ENCODE results near the gene TMEM88. TPM values are rescaled to one million over a fixed set of nuclear protein-coding genes. Genes with fewer than 3 reads are reported as not detected.
"Not testable (repeated sequence)": the region's sequence is repeated elsewhere in the genome, so short reads cannot be mapped to it uniquely, and the experiment has no call there.

Gene TMEM88
- total and polyA plus RNA-seq, 2 experiments from 2014 or later, result not detected

DNA sequence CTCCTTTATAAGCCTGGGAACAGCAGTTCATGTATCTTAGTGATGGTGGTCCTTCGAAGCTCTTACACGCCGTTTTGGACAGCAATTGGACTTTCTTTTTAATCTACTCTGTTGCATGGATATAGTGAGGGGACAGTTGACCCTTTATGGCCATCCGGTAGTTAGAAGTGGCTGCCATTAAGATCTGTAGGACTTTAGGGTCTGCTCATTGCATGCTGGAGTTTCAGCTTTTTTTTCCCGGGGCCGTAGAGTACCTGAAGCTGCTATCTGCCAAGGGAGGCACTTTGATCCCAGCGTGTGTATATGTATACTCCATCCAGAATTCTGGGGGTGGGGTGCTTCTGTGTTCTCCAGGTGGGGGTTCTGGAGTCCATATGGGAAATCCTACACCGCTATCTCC is 4.2 kb downstream of the TMEM88 start:
- no peak for DNase-seq
- H3K9ac ChIP-seq, result peak overlapping the region; percentile 86
- 0 out of 2 replicates have a peak, but pooled peaks cover 17% of the 10 kb centered on the region for H3K4me1 ChIP-seq (ENCODE audit: insufficient read depth)
- H3K4me2 ChIP-seq (ENCODE audit: unreplicated experiment), result peak overlapping the region; percentile 93
- H3K27ac ChIP-seq, result 0 out of 2 replicates have a peak overlapping the region, but pooled peaks have one; percentile 88
- in situ Hi-C loops (cut with MboI), result loop anchor here (10.0 kb wide), 1 partner anchor 114 kb away; no protein-coding TSS in a partner anchor
- H3K27me3 ChIP-seq (replicated peaks; ENCODE audit: insufficient read depth), result no peaks in the 10 kb centered on the region
- H3K79me2 ChIP-seq (ENCODE audit: insufficient read depth), result peaks cover 32% of the 10 kb centered on the region
- H3K9me3 ChIP-seq (ENCODE audit: low read depth), result no peaks in the 10 kb centered on the region
- 0 out of 2 replicates have a peak, but pooled peaks cover 3% of the 10 kb centered on the region for H3K36me3 ChIP-seq (ENCODE audit: low read depth)
- H3F3A ChIP-seq (ENCODE audit: insufficient read depth), result peaks cover 30% of the 10 kb centered on the region; the same call in 1 of the 2 replicates
- no peaks in the 10 kb centered on the region for H4K20me1 ChIP-seq (ENCODE audit: insufficient read depth)
- no peak for TF ChIP-seq EZH2phosphoT487 (IDR thresholded peaks at IDR 0.05; ENCODE audit: insufficient read depth, low read depth)
- TF ChIP-seq EZH2 (IDR thresholded peaks at IDR 0.05; ENCODE audit: insufficient read depth, poor library complexity, severe bottlenecking), result no peak
- WGBS, 2 experiments (ENCODE audit: low coverage in 1 of 2, low lambda C conversion rate in 2 of 2, missing lambda C conversion rate in 2 of 2), result 71 to 73% methylated on average over 8 of the region's 8 CpGs
- H2AFZ ChIP-seq, result peak overlapping the region; percentile 84; the same call in 1 of the 2 replicates
- no peaks in the 10 kb centered on the region for H3K9me2 ChIP-seq (ENCODE audit: insufficient read depth)
- peak overlapping the region; percentile 80 for H3K4me3 ChIP-seq

DNA sequence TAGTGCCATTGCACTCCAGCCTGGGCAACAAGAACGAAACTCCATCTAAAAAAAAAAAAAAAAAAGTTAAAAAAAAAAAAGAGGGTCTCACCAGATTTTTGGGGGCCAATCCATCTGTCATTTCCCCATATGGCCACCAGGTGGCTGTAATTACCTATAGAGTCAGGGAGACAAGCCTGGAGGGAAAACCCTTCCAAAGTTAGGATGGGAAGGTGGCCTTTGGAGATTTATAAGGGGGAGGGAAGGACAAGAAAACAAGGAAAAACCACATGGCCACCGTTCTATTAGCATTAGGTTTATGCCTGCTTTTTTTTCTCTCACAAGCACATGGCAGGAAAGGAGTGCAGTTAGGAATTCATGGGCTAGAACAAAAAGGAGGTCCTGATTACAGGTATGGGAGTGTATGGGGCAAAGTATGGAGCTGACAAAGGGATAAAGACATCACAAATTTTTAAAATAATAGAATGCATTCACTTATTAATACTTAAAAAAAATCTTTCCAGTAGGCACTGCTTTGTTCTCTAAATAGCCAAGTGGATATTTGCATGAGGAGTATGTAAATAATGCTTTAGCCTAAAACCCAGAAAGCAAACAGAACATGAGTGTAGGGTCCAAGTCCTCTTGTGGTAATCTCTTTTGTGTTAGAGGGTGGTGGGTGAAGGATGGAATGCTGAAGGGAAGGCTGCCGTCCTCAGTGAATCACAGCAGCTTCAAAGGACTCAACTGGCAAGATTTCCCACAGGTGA is 8.0 kb downstream of the TMEM88 start:
- no peak overlapping the region for H3K9ac ChIP-seq
- H3K4me1 ChIP-seq (ENCODE audit: insufficient read depth), result 0 out of 2 replicates have a peak, but pooled peaks cover 9% of the 10 kb centered on the region
- TF ChIP-seq EZH2phosphoT487 (IDR thresholded peaks at IDR 0.05; ENCODE audit: insufficient read depth, low read depth) (no peak), EZH2 (IDR thresholded peaks at IDR 0.05; ENCODE audit: insufficient read depth, poor library complexity, severe bottlenecking) (no peak)
- no peak overlapping the region for H3K4me3 ChIP-seq
- no peak overlapping the region for H2AFZ ChIP-seq
- 0 out of 2 replicates have a peak, but pooled peaks cover 3% of the 10 kb centered on the region for H3K36me3 ChIP-seq (ENCODE audit: low read depth)
- H3K79me2 ChIP-seq (ENCODE audit: insufficient read depth), result peaks cover 29% of the 10 kb centered on the region
- WGBS, 2 experiments (ENCODE audit: low coverage in 1 of 2, low lambda C conversion rate in 2 of 2, missing lambda C conversion rate in 2 of 2), result 33 to 36% methylated on average over 3 of the region's 3 CpGs
- no peaks in the 10 kb centered on the region for H4K20me1 ChIP-seq (ENCODE audit: insufficient read depth)
- H3K27ac ChIP-seq, result no peak overlapping the region
- H3K9me3 ChIP-seq (ENCODE audit: low read depth), result no peaks in the 10 kb centered on the region
- in situ Hi-C loops (cut with MboI), result no loop called here
- H3K9me2 ChIP-seq (ENCODE audit: insufficient read depth), result no peaks in the 10 kb centered on the region
- no peak overlapping the region for H3K4me2 ChIP-seq (ENCODE audit: unreplicated experiment)
- H3F3A ChIP-seq (ENCODE audit: insufficient read depth), result peaks cover 16% of the 10 kb centered on the region
- DNase-seq, result peak; percentile 64
- H3K27me3 ChIP-seq (replicated peaks; ENCODE audit: insufficient read depth), result no peaks in the 10 kb centered on the region

DNA sequence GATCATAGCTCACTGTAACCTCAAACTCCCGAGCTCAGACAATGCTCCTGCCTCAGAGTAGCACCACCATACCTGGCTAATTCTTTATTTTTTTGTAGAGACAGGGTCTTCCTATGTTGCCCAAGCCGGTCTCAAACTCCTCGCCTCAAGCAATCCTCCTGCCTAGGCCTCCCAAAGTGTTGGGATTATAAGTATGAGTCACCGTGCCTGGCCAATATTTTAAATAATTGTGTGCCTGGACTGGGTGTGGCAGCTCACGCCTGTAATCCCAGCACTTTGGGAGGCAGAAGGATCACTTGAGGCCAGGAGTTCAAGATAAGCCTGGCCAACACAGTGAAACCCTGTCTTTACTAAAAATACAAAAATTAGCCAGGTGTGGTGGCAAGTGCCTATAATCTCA is 9.5 kb downstream of the TMEM88 start:
- H3K9ac ChIP-seq; H3K4me3 ChIP-seq; H2AFZ ChIP-seq; H4K20me1 ChIP-seq (ENCODE audit: insufficient read depth); H3K36me3 ChIP-seq (ENCODE audit: low read depth); H3K9me3 ChIP-seq (ENCODE audit: low read depth); H3K27me3 ChIP-seq (replicated peaks; ENCODE audit: insufficient read depth); H3K4me1 ChIP-seq (ENCODE audit: insufficient read depth); DNase-seq; H3K4me2 ChIP-seq (ENCODE audit: unreplicated experiment); H3K27ac ChIP-seq; in situ Hi-C loops (cut with MboI); H3K9me2 ChIP-seq (ENCODE audit: insufficient read depth): not testable (repeated sequence)
- Histone ChIP-seq H3F3A (ENCODE audit: insufficient read depth) (peaks cover 16% of the 10 kb centered on the region; the same call in 1 of the 2 replicates), H3K79me2 (ENCODE audit: insufficient read depth) (peaks cover 20% of the 10 kb centered on the region)
- WGBS, 2 experiments (ENCODE audit: low coverage in 1 of 2, low lambda C conversion rate in 2 of 2, missing lambda C conversion rate in 2 of 2), result 79 to 87% methylated on average over 5 of the region's 5 CpGs

DNA sequence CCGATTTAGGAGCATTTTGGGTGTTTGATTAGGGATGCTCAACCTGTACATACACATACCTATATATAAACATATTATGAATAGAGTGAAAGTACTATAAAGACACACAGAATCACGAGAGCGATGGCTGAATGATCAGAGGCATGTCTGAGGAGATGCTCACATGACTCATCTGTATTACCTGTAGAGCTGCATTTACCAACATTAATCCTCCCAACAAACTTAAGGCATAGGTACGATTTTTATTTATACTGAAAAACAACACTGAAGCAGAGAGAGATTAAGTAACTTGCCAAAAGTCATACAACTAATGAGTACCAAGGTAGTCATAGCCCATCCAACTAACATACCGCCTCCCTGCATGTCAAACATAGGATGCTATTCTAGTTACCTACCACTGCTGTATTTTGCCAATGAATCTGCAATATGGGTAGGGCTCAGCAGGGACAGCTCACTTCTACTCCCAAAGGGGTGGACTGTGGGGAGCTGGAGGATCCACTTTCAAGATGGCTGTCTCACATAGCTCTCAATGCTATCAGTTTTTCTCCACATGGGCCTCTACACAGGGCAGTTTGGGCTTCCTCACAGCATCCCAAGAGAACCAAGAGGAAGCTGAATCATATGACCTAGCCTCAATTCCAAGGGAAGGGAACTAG is 10.3 kb downstream of the TMEM88 start:
- WGBS, 2 experiments (ENCODE audit: low coverage in 1 of 2, low lambda C conversion rate in 2 of 2, missing lambda C conversion rate in 2 of 2), result 85 to 89% methylated on average over 5 of the region's 5 CpGs
- TF ChIP-seq EZH2 (IDR thresholded peaks at IDR 0.05; ENCODE audit: insufficient read depth, poor library complexity, severe bottlenecking) (no peak), EZH2phosphoT487 (IDR thresholded peaks at IDR 0.05; ENCODE audit: insufficient read depth, low read depth) (no peak)

More for the DNA sequence above, 10.3 kb downstream of the TMEM88 start:
- H3K4me3 ChIP-seq, result no peak overlapping the region
- no peak for DNase-seq
- H3K9me2 ChIP-seq (ENCODE audit: insufficient read depth), result no peaks in the 10 kb centered on the region
- H3K4me2 ChIP-seq (ENCODE audit: unreplicated experiment), result no peak overlapping the region
- in situ Hi-C loops (cut with MboI), result no loop called here
- H3K27ac ChIP-seq, result no peak overlapping the region
- no peaks in the 10 kb centered on the region for H3K27me3 ChIP-seq (replicated peaks; ENCODE audit: insufficient read depth)
- H2AFZ ChIP-seq, result no peak overlapping the region
- peaks cover 12% of the 10 kb centered on the region for H3K79me2 ChIP-seq (ENCODE audit: insufficient read depth)
- no peak overlapping the region for H3K9ac ChIP-seq
- H3K9me3 ChIP-seq (ENCODE audit: low read depth), result no peaks in the 10 kb centered on the region
- no peaks in the 10 kb centered on the region for H3K4me1 ChIP-seq (ENCODE audit: insufficient read depth)
- H4K20me1 ChIP-seq (ENCODE audit: insufficient read depth), result no peaks in the 10 kb centered on the region
- peaks cover 16% of the 10 kb centered on the region; the same call in 1 of the 2 replicates for H3F3A ChIP-seq (ENCODE audit: insufficient read depth)
- 0 out of 2 replicates have a peak, but pooled peaks cover 3% of the 10 kb centered on the region for H3K36me3 ChIP-seq (ENCODE audit: low read depth)
